SH-SY5Y (cell line): ENCODE data around the gene PAK1.

Experiments used
- GATA2 ChIP-seq: IDR thresholded peaks from 2 replicates; pipeline ENCODE4 v1.6.1; 2011; ENCODE audit warnings: mild to moderate bottlenecking, low read depth, low read length
- GATA3 ChIP-seq: IDR thresholded peaks from 2 replicates; pipeline ENCODE4 v1.6.1; 2011; ENCODE audit warnings: low read depth, mild to moderate bottlenecking, low read length, moderate library complexity

The PAK1 gene

GRCh38 chr11:77359481-77359880 lies 114.4 kb downstream of the PAK1 start:
- no peak for TF ChIP-seq GATA2
- no peak for TF ChIP-seq GATA3

- no peak for TF ChIP-seq GATA2
Measured at GRCh38 chr11:77353131-77353530, 120.8 kb downstream of the PAK1 start.

- no peak for TF ChIP-seq GATA3
- TF ChIP-seq GATA2, result no peak
Measured at GRCh38 chr11:77351281-77351886, 122.5 kb downstream of the PAK1 start.

- TF ChIP-seq GATA2 (no peak), GATA3 (no peak)
Measured at GRCh38 chr11:77347948-77348347, 125.9 kb downstream of the PAK1 start.

- TF ChIP-seq GATA2, result no peak
- TF ChIP-seq GATA3, result no peak
Measured at GRCh38 chr11:77346906-77347603, 126.8 kb downstream of the PAK1 start.

GRCh38 chr11:77345621-77346020 lies 128.3 kb downstream of the PAK1 start:
- TF ChIP-seq GATA3, result no peak
- TF ChIP-seq GATA2, result no peak

- TF ChIP-seq GATA3 (no peak), GATA2 (no peak)
Measured at GRCh38 chr11:77340501-77340900, 133.4 kb downstream of the PAK1 start.

GRCh38 chr11:77332259-77332658 lies 141.6 kb downstream of the PAK1 start:
- TF ChIP-seq GATA3 (no peak), GATA2 (no peak)

GRCh38 chr11:77325159-77325558 lies 148.7 kb downstream of the PAK1 start:
- no peak for TF ChIP-seq GATA3
- no peak for TF ChIP-seq GATA2

- TF ChIP-seq GATA3, result no peak
- no peak for TF ChIP-seq GATA2
Measured at GRCh38 chr11:77324508-77324907, 149.4 kb downstream of the PAK1 start.

- TF ChIP-seq GATA2 (no peak), GATA3 (no peak)
Measured at GRCh38 chr11:77322926-77323590, 150.8 kb downstream of the PAK1 start.

- TF ChIP-seq GATA2 (no peak), GATA3 (no peak)
Measured at GRCh38 chr11:77322506-77322905, 151.4 kb downstream of the PAK1 start.

GRCh38 chr11:77320351-77320750 lies 153.5 kb downstream of the PAK1 start:
- TF ChIP-seq GATA2 (no peak), GATA3 (no peak)

GRCh38 chr11:77318600-77318999 lies 155.3 kb downstream of the PAK1 start:
- TF ChIP-seq GATA3 (no peak), GATA2 (no peak)
